ENCODE data around the gene ZNF407. TPM values are rescaled to one million over a fixed set of nuclear protein-coding genes. Genes with fewer than 3 reads are reported as not detected.

The ZNF407 gene
- total and polyA plus RNA-seq, 8 donors, result 2.1 to 49.0 (median 14.6) TPM

DNA sequence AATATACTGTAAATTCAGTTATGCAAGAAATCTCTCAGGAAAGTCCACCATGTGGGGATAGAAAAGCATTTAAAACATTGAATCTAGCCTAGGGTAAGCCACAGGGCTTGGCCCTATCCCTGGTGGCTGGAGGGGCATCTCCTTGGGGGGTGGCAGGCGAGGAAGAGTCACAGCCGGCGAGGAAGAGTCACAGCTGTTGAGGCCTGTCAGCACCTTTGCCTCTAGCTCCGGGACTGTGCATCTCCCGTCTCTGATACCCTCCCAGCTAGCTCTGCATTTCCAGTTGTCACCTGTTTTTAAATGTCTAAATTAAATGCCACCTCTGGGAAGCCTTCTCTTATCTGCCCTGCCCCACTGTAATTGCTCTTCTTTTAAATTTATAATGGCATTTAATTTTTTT, 276.7 kb downstream of the ZNF407 start:
- H3K27me3 ChIP-seq, result no peaks in the 10 kb centered on the region
- H3K36me3 ChIP-seq, result peaks cover 0 to 7% (median 2%) of the 10 kb centered on the region in 4 donors
- DNase-seq, result no peak
- no peak overlapping the region for H3K4me3 ChIP-seq
- H3K27ac ChIP-seq, result no peak overlapping the region
- no peaks in the 10 kb centered on the region for H3K4me1 ChIP-seq
- H3K9me3 ChIP-seq, result no peaks in the 10 kb centered on the region
- WGBS, 5 donors, result 93 to 99% (median 95%) methylated on average over 5 of the region's 5 CpGs
- intact Hi-C loops (cut with DNase I; ENCODE audit: low total_unique reads), result no loop called here
- TF ChIP-seq POLR2A (IDR thresholded peaks at IDR 0.05) (no peak), POLR2AphosphoS5 (IDR thresholded peaks at IDR 0.05) (no peak), EP300 (IDR thresholded peaks at IDR 0.05) (no peak)
- TF ChIP-seq, protein P1, sequence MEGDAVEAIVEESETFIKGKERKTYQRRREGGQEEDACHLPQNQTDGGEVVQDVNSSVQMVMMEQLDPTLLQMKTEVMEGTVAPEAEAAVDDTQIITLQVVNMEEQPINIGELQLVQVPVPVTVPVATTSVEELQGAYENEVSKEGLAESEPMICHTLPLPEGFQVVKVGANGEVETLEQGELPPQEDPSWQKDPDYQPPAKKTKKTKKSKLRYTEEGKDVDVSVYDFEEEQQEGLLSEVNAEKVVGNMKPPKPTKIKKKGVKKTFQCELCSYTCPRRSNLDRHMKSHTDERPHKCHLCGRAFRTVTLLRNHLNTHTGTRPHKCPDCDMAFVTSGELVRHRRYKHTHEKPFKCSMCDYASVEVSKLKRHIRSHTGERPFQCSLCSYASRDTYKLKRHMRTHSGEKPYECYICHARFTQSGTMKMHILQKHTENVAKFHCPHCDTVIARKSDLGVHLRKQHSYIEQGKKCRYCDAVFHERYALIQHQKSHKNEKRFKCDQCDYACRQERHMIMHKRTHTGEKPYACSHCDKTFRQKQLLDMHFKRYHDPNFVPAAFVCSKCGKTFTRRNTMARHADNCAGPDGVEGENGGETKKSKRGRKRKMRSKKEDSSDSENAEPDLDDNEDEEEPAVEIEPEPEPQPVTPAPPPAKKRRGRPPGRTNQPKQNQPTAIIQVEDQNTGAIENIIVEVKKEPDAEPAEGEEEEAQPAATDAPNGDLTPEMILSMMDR (IDR thresholded peaks at IDR 0.05), result no peak

DNA sequence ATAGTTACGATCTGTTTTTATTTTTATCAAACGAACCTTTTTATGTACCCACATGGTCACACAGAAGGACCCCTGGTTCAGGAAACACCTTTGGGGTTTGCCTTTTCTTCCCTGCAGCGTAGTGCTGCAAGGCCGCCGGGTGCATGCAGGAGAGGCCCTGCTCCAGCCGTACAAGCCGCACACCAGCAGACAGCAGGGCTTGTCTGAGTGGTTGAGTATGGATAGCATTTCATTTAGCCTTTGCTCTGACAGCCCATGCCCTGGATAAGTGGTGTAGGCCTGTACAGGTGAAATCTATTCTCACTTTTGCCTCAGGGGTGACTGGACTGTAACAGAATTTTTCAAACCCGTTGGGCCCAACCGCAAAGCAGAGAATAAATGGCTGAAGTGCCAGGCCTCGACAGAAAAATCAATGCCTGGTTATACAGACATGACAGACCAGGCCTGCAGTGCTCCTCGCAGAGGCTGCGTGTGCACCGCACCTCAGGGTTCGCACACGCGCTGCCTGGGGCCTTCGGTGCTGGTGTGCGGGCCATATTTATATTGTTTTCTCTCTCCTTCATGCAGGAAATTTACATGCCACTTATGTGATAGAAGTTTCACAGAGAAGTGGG, 279.1 kb downstream of the ZNF407 start:
- intact Hi-C loops (cut with DNase I; ENCODE audit: low total_unique reads), result no loop called here
- Histone ChIP-seq H3K9me3 (no peaks in the 10 kb centered on the region), H3K27ac (no peak overlapping the region), H3K36me3 (peaks cover 0 to 17% (median 13%) of the 10 kb centered on the region in 4 donors), H3K4me1 (no peaks in the 10 kb centered on the region), H3K4me3 (no peak overlapping the region), H3K27me3 (no peaks in the 10 kb centered on the region)
- TF ChIP-seq EP300 (IDR thresholded peaks at IDR 0.05), result no peak
- TF ChIP-seq, protein P1 (IDR thresholded peaks at IDR 0.05), result no peak
- no peak for TF ChIP-seq POLR2AphosphoS5 (IDR thresholded peaks at IDR 0.05)
- no peak for TF ChIP-seq POLR2A (IDR thresholded peaks at IDR 0.05)
- no peak for DNase-seq
- WGBS, 5 donors, result 94 to 97% (median 96%) methylated on average over 18 of the region's 18 CpGs

DNA sequence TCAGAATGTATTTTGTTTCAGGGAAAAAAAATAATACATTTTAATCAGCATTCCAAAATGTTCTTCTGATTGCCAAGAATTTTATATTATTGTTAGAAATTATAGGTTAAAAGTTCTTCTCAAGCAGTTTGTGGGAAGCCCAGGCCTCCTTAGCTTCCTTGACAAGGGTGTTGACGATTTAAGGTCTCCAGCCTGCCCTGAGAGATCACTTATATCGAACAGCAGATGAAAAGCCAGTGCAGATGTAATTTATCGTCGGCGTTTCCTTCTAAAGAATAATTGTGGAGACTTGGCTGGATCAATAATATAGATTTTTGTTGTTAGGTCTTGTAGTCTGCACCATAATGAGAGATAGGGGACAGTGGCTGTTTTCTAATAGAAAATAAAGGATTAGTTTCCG, 280.6 kb downstream of the ZNF407 start:
- TF ChIP-seq EP300 (IDR thresholded peaks at IDR 0.05), result no peak
- intact Hi-C loops (cut with DNase I; ENCODE audit: low total_unique reads), result no loop called here
- H3K36me3 ChIP-seq, result peaks cover 0 to 28% (median 23%) of the 10 kb centered on the region in 4 donors

DNA sequence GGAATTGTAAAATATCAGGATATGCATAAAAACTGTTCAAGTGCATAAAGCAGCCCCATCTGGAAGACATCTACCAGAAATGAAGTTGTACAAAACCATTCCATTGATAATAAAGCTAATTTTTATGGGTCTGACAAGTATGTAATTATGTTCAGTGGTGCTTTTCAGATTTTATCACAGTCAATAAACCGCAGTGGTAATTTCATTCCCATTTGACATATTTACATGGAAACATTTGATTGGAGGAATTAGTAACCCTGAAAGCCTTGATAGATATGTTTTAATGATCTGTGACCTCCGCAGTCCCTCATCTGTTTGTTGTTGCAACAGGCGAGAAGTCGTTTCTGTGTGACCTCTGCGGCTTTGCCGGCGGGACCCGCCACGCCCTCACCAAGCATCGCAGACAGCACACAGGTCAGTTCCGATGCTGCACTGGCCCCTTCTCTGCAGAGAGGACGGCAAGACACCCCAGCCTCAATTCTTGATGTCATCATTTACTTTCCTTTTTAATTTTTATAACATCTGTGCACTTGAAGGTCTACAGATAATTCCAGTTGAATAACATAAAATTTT, 283.1 kb downstream of the ZNF407 start:
- no peaks in the 10 kb centered on the region for H3K9me3 ChIP-seq
- 80 to 86% (median 85%) methylated on average over 10 to 12 of the region's 12 CpGs for WGBS, 5 donors

More for the DNA sequence above, 280.6 kb downstream of the ZNF407 start:
- Histone ChIP-seq H3K27me3 (no peaks in the 10 kb centered on the region), H3K4me3 (no peak overlapping the region), H3K4me1 (peaks cover 0 to under 1% (median 0%) of the 10 kb centered on the region in 4 donors), H3K9me3 (no peaks in the 10 kb centered on the region), H3K27ac (no peak overlapping the region)
- no peak for DNase-seq
- WGBS, 5 donors, result 93 to 98% (median 97%) methylated on average over 6 of the region's 6 CpGs

More for the DNA sequence above, 283.1 kb downstream of the ZNF407 start:
- Histone ChIP-seq H3K4me1 (peaks cover 0 to 7% (median 0%) of the 10 kb centered on the region in 4 donors), H3K27ac (no peak overlapping the region), H3K27me3 (no peaks in the 10 kb centered on the region), H3K36me3 (peaks cover 0 to 32% (median 25%) of the 10 kb centered on the region in 4 donors), H3K4me3 (no peak overlapping the region)
- DNase-seq, result no peak
- TF ChIP-seq POLR2AphosphoS5 (IDR thresholded peaks at IDR 0.05) (no peak), EP300 (IDR thresholded peaks at IDR 0.05) (no peak), POLR2A (IDR thresholded peaks at IDR 0.05) (no peak)
- TF ChIP-seq, protein P1 (IDR thresholded peaks at IDR 0.05), result no peak
- intact Hi-C loops (cut with DNase I; ENCODE audit: low total_unique reads), result no loop called here

Measured in stomach (tissue), 9 donors.